Measurements from ENCODE around the gene CPLX1. TPM values are rescaled to one million over a fixed set of nuclear protein-coding genes. Genes with fewer than 3 reads are reported as not detected.

Gene CPLX1
- total RNA-seq, 2 experiments from 2014 or later: 3.7 to 5.0 TPM

DNA sequence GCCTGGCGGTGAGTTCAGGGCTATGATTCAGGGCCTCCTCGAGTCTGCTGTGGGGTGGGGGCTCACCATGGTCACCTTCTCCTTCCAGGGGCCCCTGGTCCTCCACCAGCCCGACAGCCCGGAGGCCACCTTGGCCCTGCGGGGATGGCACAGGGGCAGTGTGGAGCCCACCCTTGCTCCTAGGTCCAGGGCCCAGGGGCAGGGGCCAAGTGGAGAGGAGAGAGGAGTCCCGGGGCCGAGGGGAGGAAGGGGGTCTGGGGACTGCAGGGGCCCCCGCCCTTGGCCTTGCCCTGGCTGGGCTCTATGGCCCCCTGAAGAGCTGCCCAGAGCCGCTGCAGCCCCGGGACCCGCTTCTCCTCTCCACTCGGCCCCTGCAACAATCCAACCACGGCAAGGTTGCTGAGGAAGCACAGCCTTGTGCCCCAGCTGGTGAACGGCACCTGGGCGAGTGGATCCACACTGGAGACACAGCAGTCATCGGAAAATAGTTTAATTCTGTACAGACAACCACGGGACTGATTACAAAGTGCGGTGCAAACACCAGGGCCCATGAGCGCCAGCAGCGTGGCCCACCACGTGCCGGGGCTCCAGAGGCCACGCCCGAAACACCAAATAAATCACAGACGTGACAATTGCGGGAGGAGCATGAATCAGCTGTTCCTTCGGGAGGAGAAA lies 23.0 kb upstream of the CPLX1 start:
- H3K4me3 Mint-ChIP-seq: no peak overlapping the region
- no peak for ATAC-seq (ENCODE audit: low read depth)
- no peaks in the 10 kb centered on the region for H3K27me3 Mint-ChIP-seq
- H3K36me3 Mint-ChIP-seq: peaks cover 34% of the 10 kb centered on the region
- POLR2A ChIA-PET: no interaction called here
- peaks cover 1% of the 10 kb centered on the region for H3K9me3 Mint-ChIP-seq
- no peak for DNase-seq
- H3K4me1 Mint-ChIP-seq: peaks cover 1% of the 10 kb centered on the region
- no peak overlapping the region for H3K27ac Mint-ChIP-seq

DNA sequence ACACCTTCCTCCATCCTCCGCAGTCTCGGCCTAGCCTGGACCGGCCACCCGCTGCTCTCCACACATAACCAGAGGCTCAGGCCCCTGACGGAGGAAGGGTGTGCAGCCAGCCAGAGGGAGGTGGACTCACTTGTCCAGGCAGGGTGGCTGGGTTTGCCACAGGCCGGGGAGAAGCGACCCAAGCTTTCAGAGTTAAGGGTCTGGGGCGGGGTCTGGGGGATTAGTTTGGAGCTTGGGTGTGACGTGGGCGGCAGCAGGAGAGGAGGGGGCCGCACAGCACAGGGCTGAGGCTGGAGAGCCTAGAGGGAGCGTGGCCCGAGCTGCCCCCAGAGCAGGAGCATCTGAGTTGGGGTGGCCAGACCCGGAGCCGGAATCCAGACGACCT lies 22.4 kb upstream of the CPLX1 start:
- POLR2A ChIA-PET: no interaction called here
- Mint-ChIP-seq H3K4me3 (no peak overlapping the region), H3K36me3 (peaks cover 33% of the 10 kb centered on the region), H3K4me1 (peaks cover 1% of the 10 kb centered on the region), H3K9me3 (peaks cover 1% of the 10 kb centered on the region), H3K27me3 (no peaks in the 10 kb centered on the region), H3K27ac (no peak overlapping the region)
- ATAC-seq (ENCODE audit: low read depth) (no peak), DNase-seq (no peak)

DNA sequence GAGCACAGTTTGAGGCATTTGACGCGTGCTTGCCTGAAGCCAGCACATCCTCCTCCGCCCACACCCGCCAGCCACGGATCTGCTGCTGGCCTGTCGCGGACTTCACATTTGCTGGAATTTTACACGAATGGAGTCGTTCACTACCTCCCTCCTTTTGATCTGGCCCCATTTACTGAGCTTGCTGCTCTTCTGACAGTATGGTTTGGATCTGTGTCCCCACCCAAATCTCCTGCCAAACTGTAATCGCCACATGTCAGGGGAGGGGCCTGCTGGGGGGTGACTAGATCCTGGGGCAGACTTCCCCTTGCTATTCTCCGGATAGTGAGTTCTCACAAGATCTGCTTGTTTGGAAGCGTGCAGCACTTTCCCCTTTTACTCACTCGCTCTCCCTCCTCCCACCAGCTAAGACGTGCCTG lies 19.9 kb upstream of the CPLX1 start:
- POLR2A ChIA-PET: no interaction called here
- peaks cover 7% of the 10 kb centered on the region for H3K9me3 Mint-ChIP-seq
- H3K36me3 Mint-ChIP-seq: peaks cover 44% of the 10 kb centered on the region
- no peaks in the 10 kb centered on the region for H3K27me3 Mint-ChIP-seq
- peaks cover 1% of the 10 kb centered on the region for H3K4me1 Mint-ChIP-seq
- DNase-seq (no peak), ATAC-seq (ENCODE audit: low read depth) (no peak)
- no peak overlapping the region for H3K27ac Mint-ChIP-seq
- H3K4me3 Mint-ChIP-seq: no peak overlapping the region

DNA sequence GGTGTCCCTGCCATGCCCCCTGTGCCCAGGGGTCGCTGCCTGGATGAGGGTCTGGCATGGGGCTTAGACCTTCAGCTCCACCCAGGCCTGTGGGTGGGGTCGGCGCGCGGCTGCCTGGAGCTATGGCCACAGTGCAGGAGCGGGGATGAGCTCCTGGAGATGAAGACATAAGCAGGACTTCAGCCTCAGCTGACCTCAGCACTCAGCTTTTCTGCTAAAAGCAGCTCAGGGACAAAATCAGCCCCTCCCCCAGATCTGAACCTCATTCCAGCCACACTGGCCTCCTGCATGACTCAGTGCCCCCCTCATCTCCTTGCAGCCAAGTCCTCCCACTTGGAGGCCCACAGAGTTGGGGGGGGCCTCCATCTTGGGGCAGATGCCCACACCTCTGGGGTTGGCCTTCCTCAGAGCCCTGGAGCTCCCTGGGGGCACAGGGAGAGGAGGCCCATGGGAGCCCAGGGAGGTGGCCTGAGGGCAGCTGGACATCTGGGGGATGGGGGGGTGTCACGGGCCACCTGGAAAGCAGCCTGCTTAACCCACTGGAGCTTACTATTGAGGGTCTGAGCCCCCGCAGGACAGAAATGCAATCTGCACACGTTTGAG lies 19.4 kb upstream of the CPLX1 start:
- H3K9me3 Mint-ChIP-seq: peaks cover 7% of the 10 kb centered on the region

DNA sequence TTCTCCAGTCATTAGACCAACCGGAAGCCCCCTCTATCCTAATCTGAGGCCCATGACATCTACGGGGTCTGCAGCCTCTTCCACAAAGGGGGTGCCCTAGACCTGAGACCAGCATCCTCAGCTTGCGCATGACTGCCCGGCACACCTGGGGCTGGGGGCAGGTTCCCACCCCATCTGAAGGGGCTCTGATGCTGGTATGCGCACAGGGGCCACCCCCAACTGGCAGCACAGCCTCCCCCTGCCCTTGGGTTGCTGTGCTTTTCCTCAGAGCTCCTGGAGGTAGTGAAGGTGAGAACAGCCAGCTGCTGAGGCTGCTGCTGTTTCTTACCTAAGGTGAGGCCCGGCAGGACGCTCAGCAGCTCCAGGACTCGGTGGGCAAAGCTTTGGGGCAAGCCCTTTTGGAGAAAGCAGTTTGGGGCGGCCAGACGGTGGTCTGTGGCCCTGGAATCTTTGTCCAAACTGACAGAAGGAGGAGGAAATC lies 18.9 kb upstream of the CPLX1 start:
- Mint-ChIP-seq H3K27me3 (no peaks in the 10 kb centered on the region), H3K27ac (no peak overlapping the region), H3K9me3 (peaks cover 7% of the 10 kb centered on the region), H3K4me3 (no peak overlapping the region), H3K4me1 (peaks cover 1% of the 10 kb centered on the region), H3K36me3 (peaks cover 41% of the 10 kb centered on the region)
- POLR2A ChIA-PET: no interaction called here
- ATAC-seq (ENCODE audit: low read depth) (no peak), DNase-seq (no peak)

More for the DNA sequence above, 19.4 kb upstream of the CPLX1 start:
- H3K27ac Mint-ChIP-seq: no peak overlapping the region
- H3K4me1 Mint-ChIP-seq: peaks cover 1% of the 10 kb centered on the region
- ATAC-seq (ENCODE audit: low read depth) (no peak), DNase-seq (no peak)
- H3K27me3 Mint-ChIP-seq: no peaks in the 10 kb centered on the region
- no peak overlapping the region for H3K4me3 Mint-ChIP-seq
- H3K36me3 Mint-ChIP-seq: peaks cover 44% of the 10 kb centered on the region
- POLR2A ChIA-PET: no interaction called here

DNA sequence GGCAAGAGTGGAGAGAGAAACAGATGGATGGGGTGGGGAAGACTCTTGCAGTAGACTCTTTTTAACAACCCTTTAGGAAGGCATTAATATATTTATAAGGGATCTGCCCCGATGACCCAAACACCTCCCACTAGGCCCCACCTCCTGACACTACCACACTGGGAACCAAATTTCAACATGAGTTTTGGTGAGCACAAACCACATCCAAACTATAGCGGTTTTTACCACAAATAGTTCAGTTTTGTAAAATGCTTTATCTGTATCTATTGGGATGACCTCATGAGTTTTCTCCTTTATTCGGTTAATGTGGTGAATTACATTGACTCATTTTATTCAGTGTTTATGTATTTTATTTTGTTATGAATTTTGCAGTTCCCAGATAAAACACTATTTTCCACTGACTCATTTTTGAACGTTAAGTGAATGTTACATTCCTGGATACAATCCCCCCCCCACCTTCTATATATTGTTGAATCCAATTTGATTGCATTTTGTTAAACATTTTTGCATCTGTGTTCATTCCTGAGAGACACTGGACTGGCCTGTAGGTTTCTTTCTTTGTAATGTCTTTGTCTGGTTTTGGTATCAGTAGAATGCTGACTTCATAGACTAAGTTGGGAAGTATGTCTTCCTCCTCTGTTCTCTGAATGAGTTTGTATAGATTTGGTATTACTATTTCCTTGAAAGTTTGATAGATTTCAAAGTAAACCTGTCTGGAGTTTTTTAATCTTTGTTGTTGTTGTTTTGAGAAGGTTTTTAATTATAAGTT lies 13.9 kb upstream of the CPLX1 start:
- ATAC-seq (ENCODE audit: low read depth) (no peak), DNase-seq (no peak)
- Mint-ChIP-seq H3K27ac (no peak overlapping the region), H3K4me1 (no peaks in the 10 kb centered on the region), H3K27me3 (no peaks in the 10 kb centered on the region), H3K9me3 (peaks cover 22% of the 10 kb centered on the region), H3K4me3 (no peak overlapping the region), H3K36me3 (peaks cover 26% of the 10 kb centered on the region)
- POLR2A ChIA-PET: no interaction called here

DNA sequence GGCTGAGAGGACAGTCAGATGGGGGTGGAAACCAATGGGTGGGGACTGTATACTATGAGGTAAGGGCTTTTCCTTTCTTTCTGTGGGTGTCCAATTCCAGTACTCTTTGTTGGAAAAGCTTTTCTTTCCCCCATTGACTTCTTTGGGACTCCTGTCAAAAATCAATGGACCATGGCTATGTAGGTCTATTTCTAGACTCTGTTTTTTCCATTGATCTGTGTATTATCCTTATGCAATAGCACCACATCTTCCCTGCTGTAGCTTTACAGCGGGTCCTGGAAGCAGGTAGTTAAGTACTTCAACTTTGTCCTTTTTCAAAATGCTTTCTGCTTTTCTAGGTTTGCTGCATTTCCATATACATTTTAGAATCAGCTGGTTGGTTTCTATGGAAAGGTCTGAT lies 11.8 kb upstream of the CPLX1 start:
- H3K36me3 Mint-ChIP-seq: peaks cover 12% of the 10 kb centered on the region
- ATAC-seq (ENCODE audit: low read depth): no peak
- H3K27me3 Mint-ChIP-seq: peaks cover 2% of the 10 kb centered on the region
- peaks cover 20% of the 10 kb centered on the region for H3K9me3 Mint-ChIP-seq
- POLR2A ChIA-PET: no interaction called here
- H3K27ac Mint-ChIP-seq: no peak overlapping the region
- H3K4me3 Mint-ChIP-seq: no peak overlapping the region
- peaks cover 4% of the 10 kb centered on the region for H3K4me1 Mint-ChIP-seq
- DNase-seq: no peak

DNA sequence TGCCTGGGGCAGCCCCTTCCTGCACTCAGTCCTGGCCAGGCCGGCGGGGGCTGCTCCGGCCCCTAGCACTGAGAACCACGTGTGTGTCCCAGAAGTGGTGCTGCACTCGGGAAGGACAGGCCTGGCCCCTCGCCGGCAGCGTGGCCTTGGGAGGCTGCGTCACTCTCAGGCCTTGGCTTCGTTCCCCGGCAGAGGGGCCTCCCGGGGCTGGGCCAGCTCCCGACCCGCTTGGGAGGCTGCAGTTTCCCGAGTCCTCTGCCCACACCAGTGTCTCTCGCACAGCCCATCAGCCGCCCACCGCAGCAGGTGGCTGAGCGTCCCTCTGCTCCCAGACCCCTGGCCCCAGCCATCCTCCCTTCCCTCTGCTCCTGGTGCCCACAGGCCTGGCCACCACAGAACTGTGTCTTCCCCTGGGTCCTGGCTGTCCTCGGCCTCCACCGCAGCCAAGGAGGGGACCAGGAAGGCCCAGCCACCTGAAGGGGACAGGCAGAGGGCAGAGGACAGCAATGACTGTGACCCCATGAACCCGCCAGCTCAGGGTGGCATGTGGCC lies 10.9 kb upstream of the CPLX1 start:
- no peak overlapping the region for H3K27ac Mint-ChIP-seq
- H3K36me3 Mint-ChIP-seq: peaks cover 7% of the 10 kb centered on the region
- DNase-seq (no peak), ATAC-seq (ENCODE audit: low read depth) (no peak)
- H3K4me1 Mint-ChIP-seq: peaks cover 4% of the 10 kb centered on the region
- no peak overlapping the region for H3K4me3 Mint-ChIP-seq
- H3K9me3 Mint-ChIP-seq: peaks cover 16% of the 10 kb centered on the region
- H3K27me3 Mint-ChIP-seq: peaks cover 2% of the 10 kb centered on the region
- POLR2A ChIA-PET: no interaction called here

DNA sequence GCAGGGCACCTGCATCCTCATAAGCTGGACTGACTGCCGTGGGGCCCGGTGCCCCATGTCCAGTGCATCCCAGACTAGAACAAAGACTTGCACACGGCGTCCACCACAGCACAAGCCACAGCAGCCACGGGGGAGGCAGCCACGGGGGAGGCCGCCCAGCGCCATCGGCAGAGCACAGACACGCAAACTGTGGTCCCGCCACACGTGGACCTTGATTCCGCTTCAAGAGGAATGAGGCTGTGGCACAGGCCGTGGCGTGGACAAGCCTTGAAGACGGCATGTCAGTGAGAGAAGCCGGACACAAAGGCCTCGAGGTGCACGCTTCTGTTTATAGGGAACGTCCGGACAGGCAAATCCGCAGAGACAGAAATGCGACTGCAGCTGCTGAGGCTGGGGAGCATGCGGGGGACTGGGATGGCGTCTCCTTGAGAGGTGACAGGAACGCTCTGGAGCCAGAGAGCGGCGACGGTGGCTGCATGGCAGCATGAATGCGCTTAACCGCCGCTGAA lies 10.1 kb upstream of the CPLX1 start:
- H3K4me1 Mint-ChIP-seq: peaks cover 4% of the 10 kb centered on the region
- H3K4me3 Mint-ChIP-seq: no peak overlapping the region
- DNase-seq: no peak
- ATAC-seq (ENCODE audit: low read depth): no peak
- peaks cover 2% of the 10 kb centered on the region for H3K27me3 Mint-ChIP-seq
- H3K9me3 Mint-ChIP-seq: peaks cover 16% of the 10 kb centered on the region
- POLR2A ChIA-PET: no interaction called here
- H3K36me3 Mint-ChIP-seq: peaks cover 2% of the 10 kb centered on the region
- no peak overlapping the region for H3K27ac Mint-ChIP-seq

DNA sequence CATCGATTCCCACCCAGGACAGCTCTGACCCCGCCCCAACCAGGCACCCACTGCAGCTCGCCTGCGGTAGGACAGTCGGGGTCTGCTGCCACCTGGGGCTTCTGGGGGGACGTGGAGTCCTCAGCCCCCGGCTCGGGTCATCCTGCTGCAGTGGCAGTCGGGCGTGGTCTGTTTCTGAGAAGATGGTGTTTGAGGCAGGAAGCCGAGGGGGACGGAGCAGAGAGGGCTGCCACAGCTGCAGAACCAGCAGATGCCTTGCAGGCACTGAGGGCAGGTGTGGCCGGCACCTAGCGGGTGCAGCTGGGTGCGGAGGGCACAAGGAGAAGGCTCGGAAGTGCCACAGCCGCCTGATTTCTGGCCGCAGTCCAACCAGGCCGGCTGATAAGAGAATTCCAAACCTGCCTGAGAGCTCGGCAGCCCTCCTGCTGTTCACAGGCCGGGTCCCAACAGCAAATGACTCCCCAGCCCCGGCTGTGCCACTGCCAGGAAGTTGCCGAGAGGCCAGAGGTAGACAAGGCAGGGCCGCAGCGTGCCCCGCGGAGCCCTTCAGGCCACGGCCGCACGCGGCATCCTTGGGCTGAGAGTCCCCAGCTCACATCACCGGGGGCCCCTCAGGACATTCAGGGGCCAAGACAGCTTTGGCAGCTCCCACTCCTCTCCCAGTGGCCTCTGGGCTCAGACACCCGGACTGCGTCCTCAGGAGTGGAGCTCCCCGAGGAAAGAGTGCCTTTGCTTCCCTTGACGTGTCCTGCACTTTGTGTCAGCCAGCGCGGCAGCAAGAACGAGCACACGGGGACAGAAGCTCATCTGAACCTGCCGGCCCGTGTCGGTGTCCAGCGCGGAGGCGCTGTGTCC lies 9.4 kb upstream of the CPLX1 start:
- POLR2A ChIA-PET: no interaction called here
- ATAC-seq (ENCODE audit: low read depth) (no peak), DNase-seq (no peak)
- Mint-ChIP-seq H3K4me1 (peaks cover 4% of the 10 kb centered on the region), H3K27ac (no peak overlapping the region), H3K9me3 (peaks cover 16% of the 10 kb centered on the region), H3K4me3 (no peak overlapping the region), H3K36me3 (peaks cover 2% of the 10 kb centered on the region), H3K27me3 (peaks cover 2% of the 10 kb centered on the region)

DNA sequence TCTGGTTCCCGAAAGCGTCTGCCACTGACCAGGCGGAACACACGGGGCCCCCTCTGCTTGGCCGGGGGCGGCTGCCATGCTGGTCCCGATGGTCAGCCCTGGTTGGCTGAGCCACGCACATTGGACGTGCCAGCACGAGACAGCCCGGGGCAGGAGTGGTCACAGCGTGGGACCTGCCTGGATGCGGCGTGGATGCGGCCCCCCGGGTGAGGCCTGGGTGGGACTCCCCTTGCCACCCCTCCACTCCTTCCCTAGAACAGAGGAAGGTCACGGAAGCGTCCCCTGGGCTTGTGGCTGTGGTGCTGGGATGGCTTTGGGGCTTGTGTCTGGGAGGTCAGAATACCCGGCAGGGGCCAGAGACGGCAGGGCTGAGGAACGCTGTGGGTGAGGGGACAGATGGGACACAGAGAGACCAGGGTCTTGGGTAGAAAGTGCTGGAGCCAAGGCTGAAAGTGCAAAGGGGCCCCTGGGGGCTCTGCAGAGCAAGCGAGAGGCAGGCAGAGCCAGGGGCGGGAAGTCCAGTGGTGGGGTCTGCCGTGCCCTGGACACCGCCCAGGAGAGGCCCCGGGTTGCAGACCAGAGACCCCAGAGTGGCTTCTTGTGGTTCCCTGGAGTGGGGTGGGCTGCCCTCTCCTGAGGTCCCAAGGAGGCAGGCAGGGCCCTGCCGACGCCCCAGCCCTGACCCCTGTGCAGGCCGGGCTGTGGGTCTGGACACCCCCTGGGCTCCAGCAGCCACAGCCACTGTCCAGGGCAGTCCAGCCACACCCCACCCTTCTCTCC lies 8.6 kb upstream of the CPLX1 start:
- ATAC-seq (ENCODE audit: low read depth) (no peak), DNase-seq (no peak)
- H3K27ac Mint-ChIP-seq: no peak overlapping the region
- H3K4me3 Mint-ChIP-seq: no peak overlapping the region
- POLR2A ChIA-PET: no interaction called here
- H3K9me3 Mint-ChIP-seq: peaks cover 14% of the 10 kb centered on the region
- peaks cover 2% of the 10 kb centered on the region for H3K36me3 Mint-ChIP-seq
- H3K27me3 Mint-ChIP-seq: peaks cover 2% of the 10 kb centered on the region
- H3K4me1 Mint-ChIP-seq: peaks cover 4% of the 10 kb centered on the region

DNA sequence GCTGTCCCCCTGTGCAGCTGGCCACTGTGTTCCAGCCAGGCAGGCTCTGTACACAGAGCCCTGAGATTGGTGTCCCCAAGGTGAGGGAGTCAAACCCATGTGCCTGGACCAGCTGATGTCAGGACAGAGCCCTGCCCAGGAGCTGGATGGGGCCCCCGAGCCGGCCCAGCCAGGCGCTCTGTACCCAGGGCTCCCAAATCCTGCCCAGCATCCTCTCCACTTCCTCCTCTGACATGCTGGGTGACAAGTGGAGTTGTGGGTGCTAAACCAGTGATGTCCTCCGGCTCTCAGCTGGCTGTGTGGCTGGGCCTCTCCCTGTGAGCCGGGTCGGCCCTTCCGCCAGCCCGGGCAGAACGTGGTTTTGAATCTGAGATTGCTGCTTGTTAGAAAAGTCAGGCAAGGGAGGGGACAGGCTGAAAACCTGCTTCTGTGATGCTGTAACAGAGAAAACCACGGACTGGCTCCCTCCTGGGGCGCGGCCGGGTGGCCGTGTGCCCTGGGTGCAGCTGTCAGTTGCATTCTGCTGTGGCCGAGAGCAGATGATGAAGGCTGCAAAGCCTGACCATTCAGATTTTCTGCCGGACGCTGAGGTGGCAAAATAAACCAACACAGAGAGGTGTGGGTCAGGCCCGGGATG lies 7.9 kb upstream of the CPLX1 start:
- DNase-seq: no peak
- H3K4me3 Mint-ChIP-seq: no peak overlapping the region
- peaks cover 4% of the 10 kb centered on the region for H3K4me1 Mint-ChIP-seq
- H3K9me3 Mint-ChIP-seq: peaks cover 14% of the 10 kb centered on the region
- ATAC-seq (ENCODE audit: low read depth): no peak
- H3K27me3 Mint-ChIP-seq: peaks cover 3% of the 10 kb centered on the region
- no peak overlapping the region for H3K27ac Mint-ChIP-seq
- H3K36me3 Mint-ChIP-seq: peaks cover 1% of the 10 kb centered on the region
- POLR2A ChIA-PET: no interaction called here

Data from activated naive CD8-positive, alpha-beta T cell treated with anti-CD3 and anti-CD28 coated beads, Interleukin-2, amount 10 ng/mL, durations not matched to agents 7 days and 5 days (primary cell).